ENCODE measurements around the gene MICAL2. TPM values are rescaled to one million over a fixed set of nuclear protein-coding genes. Genes with fewer than 3 reads are reported as not detected.

The MICAL2 gene
- total and polyA plus RNA-seq, 10 of the 15 experiments (the other 5 are each of a cell fraction or from before 2014, with no cell fraction given) = 0.90 to 5.6 (median 2.4) TPM

- ChIA-PET SMC1A (ENCODE audit: uncharacterized antibody, unreplicated experiment) (no interaction called here), RAD21 (ENCODE audit: unreplicated experiment) (no interaction called here), POLR2A (no interaction called here), CTCF (no interaction called here)
- ATAC-seq (no peak), FAIRE-seq (no peak), DNase-seq (ENCODE audit: low read depth, low spot score) (no peak)
- Histone ChIP-seq H3K4me3 (no peak overlapping the region), H3K4me1 (ENCODE audit: control insufficient read depth, insufficient read depth, low read length) (no peaks in the 10 kb centered on the region), H4K20me1 (ENCODE audit: control insufficient read depth, insufficient read depth) (no peaks in the 10 kb centered on the region), H3K9ac (ENCODE audit: control insufficient read depth, insufficient read depth, low read length) (no peak overlapping the region), H3K4me2 (ENCODE audit: control insufficient read depth, insufficient read depth) (no peak overlapping the region), H3K79me2 (ENCODE audit: control insufficient read depth, insufficient read depth, low read length) (no peaks in the 10 kb centered on the region), H3K27me3 (replicated peaks in 1 of 2; ENCODE audit: control insufficient read depth in 2 of 2, insufficient read depth in 2 of 2, low read length in 1 of 2) (no peaks in the 10 kb centered on the region; a peak in 2 of 4 replicates), H2AFZ (ENCODE audit: control insufficient read depth, low read depth, low read length) (no peak overlapping the region), H3K36me3 (ENCODE audit: control insufficient read depth in 2 of 2, insufficient read depth in 2 of 2, low read length in 1 of 2) (no peaks in the 10 kb centered on the region), H3K27ac (ENCODE audit: control insufficient read depth, insufficient read depth) (no peak overlapping the region), H3K9me3 (replicated peaks; ENCODE audit: control insufficient read depth, insufficient read depth, low read length) (no peaks in the 10 kb centered on the region)
- in situ Hi-C loops (cut with MboI) = loop anchor here (25.0 kb wide), 1 partner anchor 487 kb away; no protein-coding TSS in a partner anchor
- TF ChIP-seq CUX1 (IDR thresholded peaks at IDR 0.05; ENCODE audit: insufficient replicate concordance, low read depth, low read length) (no peak), RUNX3 (IDR thresholded peaks at IDR 0.05; ENCODE audit: low read length) (no peak), POLR2AphosphoS2 (IDR thresholded peaks at IDR 0.05; ENCODE audit: low read depth, low read length) (no peak), EP300 (IDR thresholded peaks at IDR 0.05; ENCODE audit: borderline replicate concordance in 1 of 2, control insufficient read depth in 1 of 2, low read depth in 2 of 2, low read length in 2 of 2) (no peak), FOXM1 (IDR thresholded peaks at IDR 0.05; ENCODE audit: low read depth, low read length) (no peak), SMARCA5 (IDR thresholded peaks at IDR 0.05) (no peak), IRF4 (IDR thresholded peaks at IDR 0.05; ENCODE audit: low read depth, low read length) (no peak)
- TF ChIP-seq, protein P1, sequence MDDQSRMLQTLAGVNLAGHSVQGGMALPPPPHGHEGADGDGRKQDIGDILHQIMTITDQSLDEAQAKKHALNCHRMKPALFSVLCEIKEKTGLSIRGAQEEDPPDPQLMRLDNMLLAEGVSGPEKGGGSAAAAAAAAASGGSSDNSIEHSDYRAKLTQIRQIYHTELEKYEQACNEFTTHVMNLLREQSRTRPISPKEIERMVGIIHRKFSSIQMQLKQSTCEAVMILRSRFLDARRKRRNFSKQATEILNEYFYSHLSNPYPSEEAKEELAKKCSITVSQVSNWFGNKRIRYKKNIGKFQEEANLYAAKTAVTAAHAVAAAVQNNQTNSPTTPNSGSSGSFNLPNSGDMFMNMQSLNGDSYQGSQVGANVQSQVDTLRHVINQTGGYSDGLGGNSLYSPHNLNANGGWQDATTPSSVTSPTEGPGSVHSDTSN (IDR thresholded peaks at IDR 0.05; ENCODE audit: insufficient replicate concordance, low read depth, low read length) = no peak
- TF ChIP-seq, protein P2, sequence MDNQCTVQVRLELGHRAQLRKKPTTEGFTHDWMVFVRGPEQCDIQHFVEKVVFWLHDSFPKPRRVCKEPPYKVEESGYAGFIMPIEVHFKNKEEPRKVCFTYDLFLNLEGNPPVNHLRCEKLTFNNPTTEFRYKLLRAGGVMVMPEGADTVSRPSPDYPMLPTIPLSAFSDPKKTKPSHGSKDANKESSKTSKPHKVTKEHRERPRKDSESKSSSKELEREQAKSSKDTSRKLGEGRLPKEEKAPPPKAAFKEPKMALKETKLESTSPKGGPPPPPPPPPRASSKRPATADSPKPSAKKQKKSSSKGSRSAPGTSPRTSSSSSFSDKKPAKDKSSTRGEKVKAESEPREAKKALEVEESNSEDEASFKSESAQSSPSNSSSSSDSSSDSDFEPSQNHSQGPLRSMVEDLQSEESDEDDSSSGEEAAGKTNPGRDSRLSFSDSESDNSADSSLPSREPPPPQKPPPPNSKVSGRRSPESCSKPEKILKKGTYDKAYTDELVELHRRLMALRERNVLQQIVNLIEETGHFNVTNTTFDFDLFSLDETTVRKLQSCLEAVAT (IDR thresholded peaks at IDR 0.05) = no peak
- 26% methylated on average over 14 of the region's 14 CpGs for WGBS (ENCODE audit: insufficient coverage, insufficient replicate concordance, low lambda C conversion rate, missing lambda C conversion rate)
- no TSS peak for BruUV-seq (replicated peaks)
- intact Hi-C loops (cut with micrococcal nuclease; ENCODE audit: unreplicated experiment) = no loop called here
Measured at GRCh38 chr11:12274558-12275197, 164.3 kb downstream of the MICAL2 start.
